NCI-H2227 (cell line): ENCODE results near the gene HLF.
A peak's percentile ranks its signal among the peaks of the same experiment; 100 is the strongest.

Experiments
- DNase-seq: peaks from one replicate; lab custom pipeline; 2025; ENCODE audit not compliant: unreplicated experiment; lab: John Stamatoyannopoulos, UW

The HLF gene

DNA sequence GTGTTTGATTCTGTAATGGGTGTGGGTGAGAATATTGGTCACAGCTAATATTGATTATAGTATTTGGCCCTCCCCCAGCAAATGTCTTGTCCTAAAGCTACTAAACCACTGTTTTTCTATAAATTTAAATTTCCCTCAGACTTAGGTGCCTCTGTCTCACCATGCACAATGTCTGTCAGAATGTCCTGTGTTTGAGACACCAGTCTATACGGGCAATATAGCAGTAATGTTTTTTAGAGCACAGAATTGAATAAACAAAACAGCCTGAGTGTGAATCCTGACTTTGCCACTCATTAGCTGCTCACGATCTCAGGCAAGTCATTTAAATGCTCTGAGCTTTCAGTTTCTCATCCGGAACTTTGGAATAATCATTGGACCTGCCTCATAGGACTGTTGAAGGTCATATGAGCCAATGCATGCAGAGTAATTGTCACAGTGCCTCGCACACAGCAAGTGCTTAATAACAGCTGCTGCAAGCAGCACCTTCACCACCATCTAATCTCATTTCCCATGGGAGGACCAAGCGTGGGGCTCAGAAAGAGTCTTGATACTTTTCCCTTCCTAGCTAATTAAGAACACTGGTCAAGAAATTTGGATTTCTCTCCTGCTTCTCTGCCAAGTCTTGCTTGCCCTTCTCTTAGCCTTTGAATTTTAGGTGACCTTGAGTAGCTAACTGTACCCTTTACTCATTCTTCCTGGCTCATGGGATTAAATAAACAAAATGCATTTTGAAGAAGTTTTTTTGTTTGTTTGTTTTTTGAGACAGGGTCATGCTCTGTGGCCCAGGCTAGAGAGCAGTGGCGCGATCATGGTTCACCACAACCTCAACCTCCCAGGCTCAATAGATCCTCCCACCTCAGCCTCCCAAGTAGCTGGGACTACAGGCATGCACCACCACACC lies 9.8 kb downstream of the HLF start:
- no peak for DNase-seq

DNA sequence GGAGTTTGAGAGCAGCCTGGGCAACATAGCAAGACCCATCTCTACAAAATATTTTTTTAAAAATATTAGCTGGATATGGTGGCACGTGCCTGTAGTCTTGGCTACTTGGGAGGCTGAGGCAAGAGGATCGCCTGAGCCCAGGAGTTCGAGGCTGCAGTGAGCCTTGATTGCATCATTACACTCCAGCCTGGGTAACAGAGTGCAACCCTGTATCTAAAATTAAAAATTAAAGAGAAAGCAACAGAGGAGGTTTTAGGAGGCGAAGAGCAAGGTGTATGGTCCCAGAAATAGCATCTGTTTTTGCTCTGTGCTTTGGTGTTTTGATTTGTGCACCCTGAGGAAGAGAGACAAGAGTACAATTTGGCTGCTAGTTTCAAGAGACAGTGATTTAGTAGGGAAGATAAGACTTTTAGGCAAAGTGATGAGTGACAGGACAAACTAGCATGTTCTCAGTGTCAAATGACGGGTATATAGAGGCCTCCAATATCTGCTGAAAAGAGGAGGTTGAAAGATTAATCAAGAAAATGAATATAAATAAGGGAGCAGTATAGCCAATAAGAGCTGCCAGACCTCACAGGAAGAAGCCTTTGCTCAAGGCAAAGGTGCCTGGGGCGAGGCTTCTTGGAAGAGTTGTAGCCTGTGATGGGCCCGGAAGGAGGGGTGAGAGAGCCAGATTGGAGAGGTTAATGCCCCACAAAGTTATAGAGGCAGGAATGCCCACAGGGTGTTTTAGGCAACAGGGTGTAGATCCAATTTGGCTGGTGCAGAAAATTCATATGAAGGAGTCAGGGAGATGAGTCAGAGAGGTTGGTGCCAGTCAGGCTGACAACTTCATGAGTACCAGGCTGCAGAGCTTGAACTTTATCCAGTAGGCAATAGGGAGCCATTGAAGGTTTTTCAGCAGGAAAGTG lies 11.4 kb downstream of the HLF start:
- DNase-seq: no peak

DNA sequence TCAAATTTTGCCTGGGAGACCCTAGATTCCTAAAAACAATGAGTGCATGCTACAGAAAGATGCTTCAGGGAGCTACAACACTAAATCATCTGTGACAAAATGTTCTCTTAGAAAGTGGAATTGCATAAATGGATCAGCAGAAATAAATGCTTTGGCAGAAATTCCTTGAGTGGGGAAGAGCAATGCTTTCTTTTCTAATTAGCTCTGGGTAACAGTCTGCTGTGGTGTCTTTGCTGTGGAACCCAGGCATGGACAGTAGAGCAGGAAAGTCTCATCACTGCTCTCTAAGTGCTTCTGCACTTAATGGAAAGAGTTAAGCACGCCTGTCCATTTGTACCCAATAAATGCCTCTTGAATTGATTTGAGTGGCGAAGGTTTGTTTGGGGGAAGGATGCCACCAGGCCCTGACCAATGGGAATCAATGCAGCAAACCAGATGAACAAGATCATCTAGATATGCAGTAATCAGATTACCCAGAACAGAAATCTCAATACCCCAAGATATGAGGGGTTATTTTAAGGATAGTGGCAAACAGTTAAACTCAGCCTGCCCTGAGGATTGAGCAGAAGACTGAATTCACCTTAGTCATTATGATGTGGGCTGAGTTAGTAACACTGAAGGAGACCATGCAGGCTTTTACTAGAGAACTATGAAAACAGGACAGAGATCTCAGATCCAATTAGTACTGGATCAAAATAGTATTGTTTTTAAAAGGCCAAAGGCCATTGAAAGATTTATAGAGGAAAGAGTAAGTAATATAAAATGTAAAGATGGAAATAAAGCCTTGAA lies 13.6 kb downstream of the HLF start:
- no peak for DNase-seq

DNA sequence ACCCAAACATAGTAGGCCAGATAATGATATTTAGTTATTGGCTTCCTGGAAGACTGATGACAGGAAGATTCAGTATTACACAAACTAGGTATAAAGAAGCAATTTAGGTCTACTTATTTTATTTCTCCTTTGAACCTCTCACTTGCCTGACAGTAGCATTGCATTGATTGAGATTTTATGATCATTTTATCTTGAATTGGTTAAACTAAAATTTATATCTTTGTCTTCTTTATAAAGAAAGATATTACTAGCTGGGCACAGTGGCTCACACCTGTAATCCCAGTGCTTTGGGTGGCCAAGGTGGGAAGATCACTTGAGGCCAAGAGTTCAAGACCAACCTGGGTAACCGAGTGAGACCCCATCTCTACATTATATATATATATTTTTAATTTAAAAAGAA lies 14.4 kb downstream of the HLF start:
- no peak for DNase-seq

DNA sequence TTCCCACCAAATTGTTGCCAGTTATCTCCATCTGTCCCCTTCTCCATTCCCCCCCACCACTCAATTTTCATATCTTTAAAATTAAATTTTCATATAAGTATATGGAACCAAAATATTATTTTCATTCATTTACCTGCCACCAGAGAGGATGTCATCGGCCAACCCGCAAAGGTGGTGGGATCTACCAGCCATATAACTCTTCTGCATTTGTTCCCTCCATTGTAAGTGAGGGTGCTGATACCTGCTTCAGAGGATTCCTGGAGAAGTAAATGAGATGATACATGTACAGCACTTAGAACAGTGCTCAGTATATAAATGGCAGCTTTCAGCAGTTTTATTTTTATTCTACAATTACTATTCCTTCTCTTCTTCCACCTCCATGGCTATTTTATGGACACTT lies 15.0 kb downstream of the HLF start:
- DNase-seq: no peak

DNA sequence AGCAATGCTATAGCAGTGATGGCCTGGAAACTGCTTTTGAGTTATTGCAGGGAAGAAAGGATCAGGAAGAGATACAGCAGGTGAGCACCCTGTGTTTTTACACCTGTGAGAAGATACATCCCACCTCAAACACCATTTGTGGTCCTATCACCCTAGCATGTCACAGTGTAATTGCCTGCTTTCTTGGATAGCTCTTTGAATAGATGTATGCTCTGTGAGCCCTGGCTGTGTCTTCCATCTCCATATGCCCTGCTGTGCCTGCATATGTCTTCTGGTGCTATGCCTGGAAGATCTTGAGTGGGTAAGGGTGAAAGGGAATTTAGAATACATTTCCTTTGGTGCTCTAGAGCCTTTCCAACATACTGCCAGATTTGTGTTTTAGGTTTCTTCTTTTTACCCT lies 15.5 kb downstream of the HLF start:
- DNase-seq: no peak

DNA sequence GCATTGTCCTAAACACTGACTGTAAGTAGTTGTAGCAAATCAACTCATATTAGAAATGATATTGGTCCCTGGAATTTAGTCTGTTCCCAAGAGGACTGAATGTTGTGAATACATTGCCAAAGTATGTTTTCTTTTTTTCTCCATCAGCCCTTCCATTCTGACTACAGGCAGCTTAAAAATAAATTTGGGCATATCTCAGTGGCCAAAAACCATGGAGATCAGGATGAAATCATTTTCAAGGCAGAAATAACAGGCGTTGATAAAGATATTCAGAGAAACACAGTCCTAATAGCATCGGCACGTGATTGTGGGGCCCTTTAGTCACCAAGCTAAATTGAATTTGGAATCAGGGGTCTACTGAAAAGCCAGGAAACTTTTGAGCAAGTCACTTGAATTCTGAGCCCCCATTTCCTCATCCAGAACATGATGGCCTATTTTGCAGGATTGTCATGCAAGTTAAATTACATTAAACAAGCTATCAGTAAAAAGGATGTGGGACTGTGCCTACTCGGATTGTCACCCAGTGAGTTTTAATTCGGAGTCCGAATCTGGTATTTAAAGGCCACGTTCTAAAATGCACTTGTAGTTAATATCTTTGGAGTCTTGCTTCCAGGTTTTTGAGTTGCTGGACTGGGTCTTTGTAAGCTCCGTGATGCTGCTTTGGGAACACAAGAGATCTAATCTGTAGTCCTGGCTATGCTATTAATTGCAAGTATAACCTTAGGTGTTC lies 17.1 kb downstream of the HLF start:
- no peak for DNase-seq

DNA sequence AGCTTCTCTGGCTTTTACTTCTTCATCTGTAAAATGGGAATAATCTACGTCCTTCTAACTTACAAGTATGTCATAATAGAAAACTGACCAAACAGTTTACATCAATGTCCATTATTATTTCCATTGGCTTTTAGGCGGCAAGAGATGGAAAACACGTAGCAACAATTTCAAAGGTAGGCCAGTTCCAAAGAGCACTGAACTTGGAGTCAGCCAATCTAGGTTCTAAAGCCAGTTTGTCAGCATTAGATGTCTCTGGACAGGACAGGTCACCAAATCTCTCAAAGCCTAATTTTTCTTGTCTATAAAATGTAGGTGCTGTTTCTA lies 17.6 kb downstream of the HLF start:
- DNase-seq: no peak

DNA sequence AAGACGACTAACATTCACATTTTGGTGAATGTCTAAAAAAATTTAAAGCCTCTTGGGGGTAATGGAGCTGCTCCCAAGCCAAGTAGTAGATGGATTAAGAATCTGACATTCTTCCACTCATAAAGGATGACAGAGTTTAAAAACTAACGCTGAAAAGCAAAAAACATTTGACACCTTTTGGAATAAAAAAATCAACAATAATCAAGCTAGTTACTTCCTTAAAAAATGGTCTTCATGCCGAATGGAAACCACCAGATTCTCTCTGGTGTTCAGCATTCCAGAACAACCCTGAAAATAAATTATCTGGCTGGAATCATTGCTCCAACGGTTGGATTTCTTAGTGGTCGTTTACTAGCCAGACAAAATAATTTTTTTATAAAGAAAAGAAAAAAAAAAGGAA lies 18.0 kb downstream of the HLF start:
- DNase-seq: no peak

DNA sequence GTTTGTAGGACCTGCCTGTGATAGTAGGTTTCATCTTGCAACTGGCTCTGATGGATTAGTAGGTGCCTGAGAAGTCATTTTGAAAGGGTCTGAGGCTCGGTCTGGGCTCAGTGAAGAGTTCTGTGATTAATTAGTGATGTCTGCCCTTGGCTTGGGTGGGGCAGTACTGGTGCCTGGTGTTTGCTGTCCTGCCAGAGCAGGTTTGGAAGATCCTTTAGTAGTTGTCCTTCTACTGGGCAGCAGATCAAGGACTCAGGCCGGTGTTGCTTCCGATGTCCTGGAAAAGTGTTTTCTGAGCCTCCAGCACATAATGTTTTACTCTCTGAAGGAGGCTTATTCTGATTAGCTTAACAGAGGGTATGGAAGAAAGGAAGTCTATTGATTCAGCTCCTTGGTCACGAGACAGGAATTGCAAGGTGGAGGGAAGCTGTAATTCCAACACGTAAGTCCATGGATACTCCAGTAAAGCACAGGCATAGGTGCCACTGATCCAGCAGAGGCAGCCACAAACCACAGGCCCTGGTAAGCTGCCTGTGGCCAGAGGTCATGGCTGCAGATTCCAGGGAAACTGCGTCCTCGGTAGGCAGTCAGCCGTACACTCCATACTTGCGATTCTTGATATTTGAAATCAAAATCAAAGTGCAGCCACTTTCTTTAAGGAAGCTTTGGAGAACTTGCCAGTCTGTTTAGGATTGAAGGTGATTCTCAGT lies 18.7 kb downstream of the HLF start:
- DNase-seq: no peak

DNA sequence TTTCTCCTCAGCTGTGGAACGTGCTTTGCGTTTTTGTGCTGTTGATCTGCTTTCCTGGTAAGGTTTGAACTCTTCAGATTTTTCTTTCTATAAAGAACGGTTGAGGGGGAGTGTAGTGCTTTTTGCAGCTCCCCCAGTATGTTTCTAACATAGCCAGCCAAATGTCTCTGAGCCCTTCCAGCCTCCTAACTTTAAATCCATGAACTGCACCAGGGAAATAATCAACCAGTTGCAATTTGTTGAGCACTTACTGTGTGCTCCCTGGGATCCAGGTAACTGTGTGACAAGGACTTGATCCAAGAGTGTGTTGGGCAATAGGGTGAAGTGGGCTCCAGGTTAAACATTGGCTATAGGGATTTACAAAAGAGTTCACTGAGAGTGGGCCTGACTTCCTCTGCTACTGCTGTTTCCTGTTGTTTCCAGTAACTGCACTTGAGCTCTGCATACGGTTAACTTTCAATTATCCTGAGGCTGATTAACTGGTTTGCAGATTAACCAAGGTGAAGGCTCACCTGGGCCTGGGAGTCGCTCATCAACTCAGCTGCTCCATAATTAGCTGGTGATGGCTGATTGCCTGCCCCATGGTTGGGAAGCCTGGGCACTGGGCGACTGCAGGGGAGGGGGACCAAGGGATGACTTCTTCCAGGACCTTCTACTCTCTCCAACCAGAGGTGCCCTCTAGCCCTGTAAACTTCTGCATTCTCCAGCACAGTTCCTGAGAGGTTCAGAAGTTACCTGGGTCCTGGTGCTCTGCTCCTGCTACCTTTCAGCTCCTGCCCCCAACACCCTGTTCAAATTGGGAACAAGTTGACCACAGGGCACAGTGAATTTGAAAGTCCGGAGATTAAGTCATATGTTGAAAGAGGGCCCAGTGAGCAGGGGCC lies 19.5 kb downstream of the HLF start:
- no peak for DNase-seq

DNA sequence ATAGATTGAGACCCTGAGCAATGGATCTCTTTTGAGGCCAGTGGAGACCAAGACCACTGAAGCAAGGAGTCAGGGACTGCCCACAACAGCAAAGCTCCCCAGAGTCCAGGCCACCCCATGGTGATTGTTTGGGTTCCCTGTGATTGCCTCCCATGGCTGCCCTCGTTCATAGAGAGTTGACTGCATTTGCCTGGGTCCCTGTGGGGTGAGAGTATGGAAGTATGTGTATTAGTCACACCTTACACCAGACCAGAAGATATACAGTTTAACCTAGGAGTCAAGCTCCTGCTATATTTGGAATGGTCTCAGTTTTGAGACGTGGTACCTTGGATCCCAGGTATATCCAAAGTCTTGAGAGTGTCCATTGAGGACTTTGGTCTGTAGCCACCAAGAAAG lies 20.2 kb downstream of the HLF start:
- DNase-seq: no peak

DNA sequence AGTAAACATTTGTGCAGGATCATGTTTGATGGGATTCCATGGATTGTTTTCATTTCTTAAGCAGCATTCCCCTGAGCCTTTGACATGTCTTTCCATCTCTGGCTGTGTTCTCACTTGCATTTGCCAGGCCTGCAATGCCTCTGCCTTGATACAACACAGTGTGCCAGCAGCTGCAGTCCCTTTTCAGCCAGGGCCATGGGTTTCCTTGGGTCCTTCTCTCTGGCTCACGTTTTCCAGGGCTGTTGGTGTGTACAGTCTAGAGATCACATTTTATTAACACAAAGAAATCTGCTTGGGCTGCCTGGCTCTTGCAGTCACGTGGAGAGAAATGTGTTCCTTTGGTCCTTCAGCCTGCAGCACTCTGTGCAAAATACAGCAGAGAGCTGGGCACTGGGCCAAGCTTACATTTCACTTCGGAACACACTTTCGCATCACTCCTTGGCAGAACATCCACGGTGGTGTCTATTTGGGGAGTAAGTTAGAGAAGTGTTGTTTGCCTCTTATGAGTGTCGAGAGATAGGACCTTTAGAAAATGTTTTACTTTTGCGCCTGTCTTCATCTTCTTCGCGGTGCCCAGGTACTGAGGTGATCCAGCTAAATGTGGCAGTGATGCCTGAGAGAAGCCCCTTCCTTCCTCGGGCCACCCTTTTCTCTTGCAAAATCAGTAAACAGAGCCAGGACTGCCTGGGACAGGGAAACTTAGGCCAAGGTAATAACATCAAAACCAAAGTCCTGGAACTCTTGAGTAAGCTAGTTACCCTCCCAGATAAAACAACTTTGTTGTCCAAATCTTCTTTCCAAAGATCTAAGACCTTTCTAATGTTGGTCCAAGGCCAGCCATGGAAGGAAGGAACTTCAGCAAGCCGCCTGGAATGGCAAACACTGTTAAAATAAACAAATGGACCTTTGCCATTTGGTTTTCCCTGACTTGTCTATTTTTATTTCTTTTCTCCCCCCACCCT lies 20.9 kb downstream of the HLF start:
- peak; percentile 8 for DNase-seq

DNA sequence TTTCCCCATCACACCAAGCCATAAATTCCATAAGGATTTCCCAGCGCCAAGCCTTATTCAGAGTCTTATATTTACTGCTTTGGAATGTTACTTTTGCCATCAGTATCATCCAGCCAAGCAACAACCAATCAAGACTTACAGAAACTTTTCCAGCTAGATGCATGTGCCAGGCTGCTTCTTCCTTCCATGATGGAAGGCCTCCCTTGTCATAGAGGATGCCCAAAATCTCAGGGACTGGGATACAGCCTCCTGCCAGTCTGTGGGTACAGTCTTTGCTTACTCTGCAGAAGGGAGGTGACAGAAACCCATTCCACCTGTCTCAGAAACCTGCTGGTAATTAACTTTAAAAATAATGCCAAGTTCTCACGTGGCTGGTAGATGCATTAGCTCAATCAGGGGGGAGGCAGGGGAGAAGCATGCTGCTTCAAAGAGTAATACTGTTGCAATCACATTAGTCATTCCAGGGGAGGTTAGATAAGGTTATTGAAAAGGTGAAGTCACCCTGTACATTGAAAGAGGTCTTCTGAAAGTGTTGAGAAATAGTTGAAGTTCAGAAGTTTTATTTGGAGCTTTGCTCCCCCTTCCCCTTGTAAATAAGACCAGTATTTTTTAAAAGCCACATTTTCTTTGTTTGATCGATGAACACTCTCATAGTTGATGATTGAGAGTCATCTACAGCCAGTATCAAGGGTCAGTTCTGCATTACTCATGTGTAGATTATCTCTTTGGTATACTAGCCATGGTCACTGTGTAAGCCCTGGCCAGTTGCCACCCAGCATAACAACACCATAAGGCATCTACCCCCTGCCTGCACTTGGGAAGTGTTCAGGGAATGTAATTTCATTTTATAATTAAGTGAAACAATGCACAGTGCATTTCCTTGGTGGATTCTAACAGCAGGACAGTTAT lies 22.2 kb downstream of the HLF start:
- no peak for DNase-seq

DNA sequence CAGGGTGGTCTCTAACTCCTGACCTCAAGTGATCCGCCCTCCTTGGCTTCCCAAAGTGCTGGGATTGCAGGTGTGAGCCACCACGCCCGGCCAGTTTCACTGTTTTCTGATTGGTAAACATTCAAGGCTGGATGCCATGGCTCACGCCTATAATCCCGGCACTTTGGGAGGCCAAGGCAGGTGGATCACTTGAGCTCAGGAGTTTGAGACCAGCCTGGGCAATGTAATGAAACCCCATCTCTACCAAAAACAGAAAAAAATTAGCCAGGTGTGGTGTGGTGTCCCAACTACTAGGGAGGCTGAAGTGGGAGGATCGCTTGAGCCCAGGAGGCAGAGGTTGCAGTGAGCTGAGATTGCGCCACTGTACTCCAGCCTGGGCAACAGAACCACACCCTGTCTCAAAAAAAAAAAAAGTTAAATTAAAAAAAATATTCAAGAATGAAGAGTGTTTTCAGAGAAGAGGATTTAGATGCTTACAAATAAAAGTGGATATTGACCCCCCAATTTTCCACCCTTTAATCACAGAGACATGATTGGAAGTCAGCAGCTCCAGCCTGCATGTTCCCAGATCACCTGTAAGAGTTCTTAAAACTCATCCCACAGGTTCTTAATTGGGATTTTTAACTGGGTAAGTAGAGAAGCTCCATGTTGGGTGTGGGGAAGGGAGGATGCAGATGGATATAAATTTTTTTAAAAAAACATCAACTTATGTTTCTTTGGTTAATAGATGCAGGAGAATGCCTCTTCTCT lies 23.8 kb downstream of the HLF start:
- DNase-seq: no peak

DNA sequence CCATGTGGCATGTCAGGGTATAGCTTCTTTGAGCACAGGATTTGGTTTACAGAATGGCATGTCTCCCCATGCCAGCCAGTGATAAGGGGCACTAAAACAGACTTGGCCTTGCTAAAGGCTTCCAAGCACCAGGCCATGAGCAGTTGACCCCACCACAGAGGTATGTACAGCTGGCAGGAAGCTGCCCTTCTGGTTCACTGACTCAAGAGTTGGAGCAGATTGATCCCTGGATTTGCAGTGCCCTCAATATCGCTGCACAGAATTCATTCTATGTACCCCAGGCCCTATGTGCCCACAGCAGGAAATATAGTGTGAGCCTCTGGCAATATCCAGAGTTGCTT lies 24.3 kb downstream of the HLF start:
- DNase-seq: no peak
